HG03354 (cell line): Measurements from ENCODE around the gene FAT4.

Source experiments
- ATAC-seq: cut with Tn5 transposase; IDR thresholded peaks from one replicate; pipeline ENCODE4 v1.9.1; 2021; ENCODE audit warnings: mild to moderate bottlenecking; ENCODE audit not compliant: unreplicated experiment, poor library complexity, severe bottlenecking

Gene FAT4

GRCh38 chr4:125316401-125316790 lies 1.6 kb downstream of the FAT4 start:
- ATAC-seq, result no peak

- no peak for ATAC-seq
Measured at GRCh38 chr4:125316791-125317524, 2.2 kb downstream of the FAT4 start.

GRCh38 chr4:125317525-125317877 lies 2.7 kb downstream of the FAT4 start:
- ATAC-seq, result no peak

- no peak for ATAC-seq
Measured at GRCh38 chr4:125319311-125319710, 4.6 kb downstream of the FAT4 start.

- no peak for ATAC-seq
Measured at GRCh38 chr4:125321709-125322365, 7.1 kb downstream of the FAT4 start.

GRCh38 chr4:125322366-125322730 lies 7.6 kb downstream of the FAT4 start:
- no peak for ATAC-seq

GRCh38 chr4:125323654-125324053 lies 8.9 kb downstream of the FAT4 start:
- ATAC-seq, result no peak

GRCh38 chr4:125325733-125326132 lies 11.0 kb downstream of the FAT4 start:
- ATAC-seq, result no peak

GRCh38 chr4:125331116-125331515 lies 16.4 kb downstream of the FAT4 start:
- ATAC-seq, result no peak

GRCh38 chr4:125334926-125335325 lies 20.2 kb downstream of the FAT4 start:
- no peak for ATAC-seq

- ATAC-seq, result no peak
Measured at GRCh38 chr4:125338814-125339213, 24.1 kb downstream of the FAT4 start.

GRCh38 chr4:125344198-125344597 lies 29.4 kb downstream of the FAT4 start:
- no peak for ATAC-seq

- no peak for ATAC-seq
Measured at GRCh38 chr4:125346616-125347015, 31.9 kb downstream of the FAT4 start.

GRCh38 chr4:125350470-125351135 lies 35.8 kb downstream of the FAT4 start:
- ATAC-seq, result no peak

GRCh38 chr4:125352521-125352920 lies 37.8 kb downstream of the FAT4 start:
- no peak for ATAC-seq

GRCh38 chr4:125353131-125353530 lies 38.4 kb downstream of the FAT4 start:
- no peak for ATAC-seq

- ATAC-seq, result no peak
Measured at GRCh38 chr4:125355791-125356190, 41.0 kb downstream of the FAT4 start.

GRCh38 chr4:125357675-125358074 lies 42.9 kb downstream of the FAT4 start:
- no peak for ATAC-seq

GRCh38 chr4:125358453-125358852 lies 43.7 kb downstream of the FAT4 start:
- no peak for ATAC-seq

- ATAC-seq, result no peak
Measured at GRCh38 chr4:125359363-125359762, 44.6 kb downstream of the FAT4 start.

GRCh38 chr4:125359960-125360634 lies 45.3 kb downstream of the FAT4 start:
- ATAC-seq, result no peak
